HG03196 (cell line): ENCODE data around the gene MCAT.

Experiments used
- ATAC-seq: cut with Tn5 transposase; IDR thresholded peaks from one replicate; pipeline ENCODE4 v1.9.1; 2021; ENCODE audit not compliant: unreplicated experiment

The MCAT gene

GRCh38 chr22:43094551-43094950 lies 48.6 kb downstream of the MCAT start:
- ATAC-seq, result no peak

DNA sequence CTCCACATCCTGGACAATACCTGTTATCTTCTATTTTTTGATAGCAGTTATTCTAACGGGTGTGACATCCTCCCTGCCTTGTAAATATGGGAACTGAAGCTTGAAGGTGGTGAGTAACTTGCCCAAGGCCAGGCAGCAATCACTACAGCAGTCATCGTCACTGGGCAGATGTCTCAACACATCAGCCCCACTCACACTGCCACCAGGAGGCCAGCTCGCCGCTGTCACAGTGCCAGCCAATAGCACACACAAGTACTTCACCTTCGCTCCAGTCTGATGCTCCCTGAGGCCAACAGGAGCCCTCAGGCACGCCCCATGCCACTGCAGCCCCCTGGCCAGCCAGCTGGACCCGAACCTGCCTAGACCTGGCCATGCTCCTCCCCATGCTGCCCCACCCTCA lies 49.1 kb downstream of the MCAT start:
- no peak for ATAC-seq

- ATAC-seq, result no peak
Measured at GRCh38 chr22:43092085-43092484, 51.1 kb downstream of the MCAT start.

- ATAC-seq, result no peak
Measured at GRCh38 chr22:43090130-43090789, 52.9 kb downstream of the MCAT start.

DNA sequence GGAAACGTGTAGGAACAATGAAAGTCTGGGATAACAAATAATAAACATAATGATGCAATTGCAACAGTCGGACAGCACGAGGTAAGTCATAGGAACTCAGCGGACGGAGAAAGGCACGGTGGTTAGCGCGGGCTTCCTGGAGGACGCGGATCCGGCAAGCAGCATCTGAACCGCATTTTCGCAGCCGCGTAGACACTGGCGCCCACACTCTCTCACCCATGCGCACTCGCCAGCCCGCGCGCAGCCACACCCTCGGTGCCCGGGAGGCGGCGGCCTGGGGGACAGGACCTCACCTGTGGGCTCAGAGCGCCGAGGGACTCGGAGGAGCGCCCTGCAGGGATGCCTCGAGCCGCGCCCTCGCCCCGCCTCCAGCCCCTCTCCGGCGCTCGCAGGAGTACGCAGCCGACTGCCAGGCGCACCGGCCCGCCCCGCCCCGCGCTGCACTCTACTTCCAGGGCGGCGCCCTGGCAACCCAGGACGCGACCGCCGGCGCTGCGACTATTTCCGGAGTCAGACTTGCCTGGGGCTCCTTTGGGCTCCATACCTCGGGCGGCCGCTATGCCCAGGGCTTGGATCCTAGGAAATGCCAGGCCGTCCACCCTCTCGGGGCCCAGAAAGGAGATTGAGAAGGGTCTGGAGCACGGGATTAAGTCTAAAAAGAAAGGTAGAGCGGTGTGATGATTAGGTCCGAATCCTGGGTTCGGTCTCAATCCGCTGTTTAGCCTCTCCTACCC lies 54.0 kb downstream of the MCAT start, which contains the start of gene TTLL1:
Gene TTLL1 (minus strand): TSS at position 408 of the 734 bp plus-strand sequence. CDS start 13,805 bp downstream, outside the sequence.
- peak; percentile 80 for ATAC-seq

- ATAC-seq, result no peak
Measured at GRCh38 chr22:43088627-43088983, 54.6 kb downstream of the MCAT start.

DNA sequence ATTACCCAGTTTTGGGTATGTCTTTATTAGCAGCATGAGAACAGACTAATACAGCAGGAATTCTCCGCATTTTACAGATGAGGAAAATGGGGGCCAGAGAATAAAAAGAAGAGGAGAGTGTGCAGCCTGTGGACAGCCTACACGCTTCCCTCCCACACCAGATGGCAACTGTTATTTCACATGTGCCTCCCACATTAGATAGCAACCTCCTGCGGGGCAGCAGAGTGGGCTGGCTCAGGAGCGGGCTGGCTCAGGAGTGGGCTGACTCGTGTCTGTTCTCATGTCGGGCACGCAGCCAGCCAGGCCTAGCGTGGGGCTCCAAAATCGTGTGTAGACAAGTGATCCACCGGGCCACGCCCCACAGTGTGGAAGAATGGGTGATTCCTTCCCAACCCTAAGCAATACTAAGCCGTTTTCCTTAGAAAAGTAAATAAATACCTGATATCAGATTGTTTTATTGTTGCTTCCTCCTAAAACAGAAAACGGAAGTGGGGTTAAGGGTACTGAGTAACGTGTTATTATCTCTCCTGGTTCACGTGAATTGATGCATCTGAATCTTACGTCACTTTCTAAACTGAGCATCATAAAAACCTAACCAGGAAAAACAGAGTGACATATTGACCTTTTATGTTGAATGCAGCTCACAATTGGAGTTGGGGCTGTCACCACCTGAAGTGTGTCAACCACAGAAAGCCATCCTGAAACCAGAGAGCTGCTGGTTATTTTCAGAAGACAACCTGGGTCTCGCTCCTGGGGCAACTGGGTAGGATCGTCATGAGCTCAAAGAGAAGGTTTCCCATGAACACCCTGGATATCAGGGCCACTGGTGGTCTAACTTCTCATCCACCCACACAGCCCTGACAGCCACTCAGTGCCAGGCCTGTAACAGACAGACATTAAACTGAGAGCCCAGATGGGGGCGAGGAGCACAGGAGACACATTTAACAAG lies 57.3 kb downstream of the MCAT start:
- ATAC-seq, result no peak
